Type B pancreatic cell (in vitro differentiated cells): ENCODE measurements around the gene TIMM17B. TPM values are rescaled to one million over a fixed set of nuclear protein-coding genes. Genes with fewer than 3 reads are reported as not detected.
A peak's percentile ranks its signal among the peaks of the same experiment; 100 is the strongest.

Experiments
- DNase-seq: peaks from one replicate; pipeline ENCODE4 v3.0.0; 2021; ENCODE audit warnings: mixed read lengths; ENCODE audit not compliant: unreplicated experiment; ENCODE audit errors: extremely low spot score
- H3K27ac Mint-ChIP-seq: 2 replicates; pipeline ENCODE4 v1.8.0; 2021; ENCODE audit warnings: mild to moderate bottlenecking, mixed read lengths
- H3K27me3 Mint-ChIP-seq: 2 replicates; pipeline ENCODE4 v1.8.0; 2021; ENCODE audit warnings: mixed read lengths
- H3K36me3 Mint-ChIP-seq: 2 replicates; pipeline ENCODE4 v1.8.0; 2021; ENCODE audit warnings: mixed read lengths
- H3K4me1 Mint-ChIP-seq: one replicate; pipeline ENCODE4 v1.8.0; 2021; ENCODE audit warnings: mixed read lengths; ENCODE audit not compliant: unreplicated experiment
- H3K4me3 Mint-ChIP-seq: 2 replicates; pipeline ENCODE4 v1.8.0; 2021; ENCODE audit warnings: mild to moderate bottlenecking, mixed read lengths
- H3K9me3 Mint-ChIP-seq: 2 replicates; pipeline ENCODE4 v1.8.0; 2021; ENCODE audit warnings: mixed read lengths
- CTCF ChIP-seq: fragments of 200-600 bp; sonication (generic); conservative IDR thresholded peaks from 2 replicates; pipeline ENCODE4 v1.5.0; 2021; ENCODE audit warnings: antibody characterized with exemption, mild to moderate bottlenecking
- total RNA-seq: library from RNA; stranded (reverse); gene quantifications from 2 replicates; pipeline ENCODE4 v1.2.1, GENCODE V29; 2021; ENCODE audit warnings: low replicate concordance

The TIMM17B gene
- total RNA-seq, 1 donor from 2014 or later: 77.4 TPM

- Mint-ChIP-seq H3K36me3 (peaks cover 4% of the 10 kb centered on the region), H3K4me3 (peak overlapping the region; percentile 88), H3K27me3 (no peaks in the 10 kb centered on the region), H3K9me3 (no peaks in the 10 kb centered on the region), H3K27ac (peak overlapping the region; percentile 88), H3K4me1 (peaks cover 17% of the 10 kb centered on the region)
- TF ChIP-seq CTCF: no peak
- no peak for DNase-seq
Observed at GRCh38 chrX:48919947-48920717, 22.6 kb upstream of the TIMM17B start.

GRCh38 chrX:48919360-48919841 lies 21.8 kb upstream of the TIMM17B start:
- Mint-ChIP-seq H3K4me1 (peaks cover 17% of the 10 kb centered on the region), H3K9me3 (no peaks in the 10 kb centered on the region), H3K27me3 (no peaks in the 10 kb centered on the region), H3K36me3 (peaks cover 3% of the 10 kb centered on the region), H3K27ac (peak overlapping the region; percentile 88), H3K4me3 (peak overlapping the region; percentile 88)
- no peak for TF ChIP-seq CTCF
- no peak for DNase-seq

GRCh38 chrX:48918643-48919340 lies 21.2 kb upstream of the TIMM17B start, which contains the start of gene PIM2:
Gene PIM2 (minus strand): TSS chrX:48919024. CDS start chrX:48918834, 190 bp downstream.
- peak; percentile 86 for DNase-seq
- Mint-ChIP-seq H3K4me1 (peaks cover 17% of the 10 kb centered on the region), H3K27ac (peak within 1 kb of the TSS; percentile 91), H3K4me3 (peak within 1 kb of the TSS; percentile 88), H3K27me3 (no peaks in the 10 kb centered on the region), H3K9me3 (no peaks in the 10 kb centered on the region), H3K36me3 (no peaks in the 10 kb centered on the region)
- no peak for TF ChIP-seq CTCF

- H3K27me3 Mint-ChIP-seq: no peaks in the 10 kb centered on the region
- no peaks in the 10 kb centered on the region for H3K36me3 Mint-ChIP-seq
- peak overlapping the region; percentile 88 for H3K4me3 Mint-ChIP-seq
- no peak for TF ChIP-seq CTCF
- H3K9me3 Mint-ChIP-seq: no peaks in the 10 kb centered on the region
- no peak for DNase-seq
- H3K4me1 Mint-ChIP-seq: peaks cover 17% of the 10 kb centered on the region
- H3K27ac Mint-ChIP-seq: peak overlapping the region; percentile 91
Observed at GRCh38 chrX:48918301-48918642, 20.7 kb upstream of the TIMM17B start.

- H3K27me3 Mint-ChIP-seq: no peaks in the 10 kb centered on the region
- H3K4me1 Mint-ChIP-seq: peaks cover 17% of the 10 kb centered on the region
- H3K4me3 Mint-ChIP-seq: peak overlapping the region; percentile 88
- H3K9me3 Mint-ChIP-seq: no peaks in the 10 kb centered on the region
- peak; percentile 91 for TF ChIP-seq CTCF
- H3K36me3 Mint-ChIP-seq: no peaks in the 10 kb centered on the region
- peak overlapping the region; percentile 91 for H3K27ac Mint-ChIP-seq
- peak; percentile 85 for DNase-seq
Observed at GRCh38 chrX:48917139-48918001, 19.8 kb upstream of the TIMM17B start.
